GM23338 (cell line): Measurements from ENCODE around the gene PHC1.

Experiments used
- EZH2 ChIP-seq: fragments of 200-600 bp; sonication (generic); IDR thresholded peaks from one replicate; pipeline ENCODE4 v1.8.0; 2017; ENCODE audit warnings: antibody characterized with exemption, mild to moderate bottlenecking, low read depth; ENCODE audit not compliant: unreplicated experiment
- EZH2phosphoT487 ChIP-seq: fragments of 200-600 bp; sonication (generic); IDR thresholded peaks from one replicate; pipeline ENCODE4 v1.8.1; 2018; ENCODE audit warnings: antibody characterized with exemption; ENCODE audit not compliant: unreplicated experiment
- POLR2AphosphoS5 ChIP-seq: IDR thresholded peaks from 2 replicates; pipeline ENCODE4 v1.6.1; 2016; ENCODE audit warnings: antibody characterized with exemption, low read depth
- ZNF114 ChIP-seq: fragments of 250-450 bp; sonication (Bioruptor Pico); IDR thresholded peaks from 2 replicates; pipeline ENCODE4 v1.5.0; 2020; ENCODE audit warnings: mild to moderate bottlenecking, moderate library complexity
- ZNF331 ChIP-seq: fragments of 250-450 bp; sonication (Bioruptor Pico); IDR thresholded peaks from 2 replicates; pipeline ENCODE4 v1.5.0; 2020; ENCODE audit warnings: low read depth, mild to moderate bottlenecking, moderate library complexity
- TF ChIP-seq, protein P1 (sequence below): IDR thresholded peaks from one replicate; pipeline ENCODE4 v1.6.1; 2018; ENCODE audit warnings: antibody characterized with exemption; ENCODE audit not compliant: unreplicated experiment
- TF ChIP-seq, protein P2 (sequence below), 2 experiments: fragments of 200-600 bp in 1 of 2; sonication (generic) in 1 of 2; conservative IDR thresholded peaks; 2 replicates each; pipeline versions ENCODE4 v1.5.1 to v1.6.1; 2016 to 2017; ENCODE audit warnings: antibody characterized with exemption in 2 of 2, low read depth in 2 of 2, mild to moderate bottlenecking in 2 of 2, moderate library complexity in 1 of 2

DNA sequence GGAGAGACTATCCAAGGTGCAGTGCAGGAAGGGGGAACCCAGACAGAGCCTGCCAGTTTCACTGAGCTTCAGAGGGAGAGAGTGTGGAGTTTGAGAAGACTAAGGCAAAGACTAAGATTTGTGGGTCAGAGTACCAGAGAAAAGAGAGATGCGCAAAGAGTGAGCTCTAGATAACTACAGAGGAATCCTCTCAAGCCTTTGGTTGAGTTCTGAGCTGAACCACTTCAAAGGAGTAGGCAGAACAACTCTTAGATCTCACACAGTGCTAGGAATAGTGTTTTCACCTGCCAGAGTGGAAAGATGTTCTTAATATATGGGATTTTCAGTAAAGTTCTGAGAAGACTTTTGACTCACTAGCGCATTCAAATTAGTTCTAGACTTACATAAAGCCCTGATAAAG lies 45.9 kb downstream of the PHC1 start:
- TF ChIP-seq POLR2AphosphoS5 (no peak), EZH2 (no peak), ZNF331 (CRISPR knock-in tag) (no peak), EZH2phosphoT487 (no peak), ZNF114 (CRISPR knock-in tag) (no peak)
- TF ChIP-seq, protein P1, sequence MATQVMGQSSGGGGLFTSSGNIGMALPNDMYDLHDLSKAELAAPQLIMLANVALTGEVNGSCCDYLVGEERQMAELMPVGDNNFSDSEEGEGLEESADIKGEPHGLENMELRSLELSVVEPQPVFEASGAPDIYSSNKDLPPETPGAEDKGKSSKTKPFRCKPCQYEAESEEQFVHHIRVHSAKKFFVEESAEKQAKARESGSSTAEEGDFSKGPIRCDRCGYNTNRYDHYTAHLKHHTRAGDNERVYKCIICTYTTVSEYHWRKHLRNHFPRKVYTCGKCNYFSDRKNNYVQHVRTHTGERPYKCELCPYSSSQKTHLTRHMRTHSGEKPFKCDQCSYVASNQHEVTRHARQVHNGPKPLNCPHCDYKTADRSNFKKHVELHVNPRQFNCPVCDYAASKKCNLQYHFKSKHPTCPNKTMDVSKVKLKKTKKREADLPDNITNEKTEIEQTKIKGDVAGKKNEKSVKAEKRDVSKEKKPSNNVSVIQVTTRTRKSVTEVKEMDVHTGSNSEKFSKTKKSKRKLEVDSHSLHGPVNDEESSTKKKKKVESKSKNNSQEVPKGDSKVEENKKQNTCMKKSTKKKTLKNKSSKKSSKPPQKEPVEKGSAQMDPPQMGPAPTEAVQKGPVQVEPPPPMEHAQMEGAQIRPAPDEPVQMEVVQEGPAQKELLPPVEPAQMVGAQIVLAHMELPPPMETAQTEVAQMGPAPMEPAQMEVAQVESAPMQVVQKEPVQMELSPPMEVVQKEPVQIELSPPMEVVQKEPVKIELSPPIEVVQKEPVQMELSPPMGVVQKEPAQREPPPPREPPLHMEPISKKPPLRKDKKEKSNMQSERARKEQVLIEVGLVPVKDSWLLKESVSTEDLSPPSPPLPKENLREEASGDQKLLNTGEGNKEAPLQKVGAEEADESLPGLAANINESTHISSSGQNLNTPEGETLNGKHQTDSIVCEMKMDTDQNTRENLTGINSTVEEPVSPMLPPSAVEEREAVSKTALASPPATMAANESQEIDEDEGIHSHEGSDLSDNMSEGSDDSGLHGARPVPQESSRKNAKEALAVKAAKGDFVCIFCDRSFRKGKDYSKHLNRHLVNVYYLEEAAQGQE = no peak
- TF ChIP-seq, protein P2, sequence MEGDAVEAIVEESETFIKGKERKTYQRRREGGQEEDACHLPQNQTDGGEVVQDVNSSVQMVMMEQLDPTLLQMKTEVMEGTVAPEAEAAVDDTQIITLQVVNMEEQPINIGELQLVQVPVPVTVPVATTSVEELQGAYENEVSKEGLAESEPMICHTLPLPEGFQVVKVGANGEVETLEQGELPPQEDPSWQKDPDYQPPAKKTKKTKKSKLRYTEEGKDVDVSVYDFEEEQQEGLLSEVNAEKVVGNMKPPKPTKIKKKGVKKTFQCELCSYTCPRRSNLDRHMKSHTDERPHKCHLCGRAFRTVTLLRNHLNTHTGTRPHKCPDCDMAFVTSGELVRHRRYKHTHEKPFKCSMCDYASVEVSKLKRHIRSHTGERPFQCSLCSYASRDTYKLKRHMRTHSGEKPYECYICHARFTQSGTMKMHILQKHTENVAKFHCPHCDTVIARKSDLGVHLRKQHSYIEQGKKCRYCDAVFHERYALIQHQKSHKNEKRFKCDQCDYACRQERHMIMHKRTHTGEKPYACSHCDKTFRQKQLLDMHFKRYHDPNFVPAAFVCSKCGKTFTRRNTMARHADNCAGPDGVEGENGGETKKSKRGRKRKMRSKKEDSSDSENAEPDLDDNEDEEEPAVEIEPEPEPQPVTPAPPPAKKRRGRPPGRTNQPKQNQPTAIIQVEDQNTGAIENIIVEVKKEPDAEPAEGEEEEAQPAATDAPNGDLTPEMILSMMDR (conservative IDR thresholded peaks at IDR 0.05; ENCODE audit: low read depth in 2 of 2) = no peak
